PC-3 (cell line): ENCODE data around the gene AKAP6. TPM values are rescaled to one million over a fixed set of nuclear protein-coding genes. Genes with fewer than 3 reads are reported as not detected.

Experiments used
- ATAC-seq: fragments of 200-7000 bp; cut with Tn5 transposase; 2 replicates; pipeline ENCODE4 v1.9.1; 2020; ENCODE audit warnings: mild to moderate bottlenecking, moderate library complexity
- BruUV-seq: library from RNA; stranded (reverse); fragments of 400-500 nt; replicated peaks from 2 replicates; lab custom pipeline; 2021; lab: Mats Ljungman, UMichigan
- CTCF ChIA-PET: fragments of 300-600 bp; sonication (Branson Sonifier 250); formaldehyde crosslinking; loops from one replicate; lab custom pipeline; 2022; ENCODE audit warnings: antibody characterized with exemption; lab: Charles Lee
- POLR2A ChIA-PET: fragments of 300-600 bp; sonication (Branson Sonifier 250); formaldehyde crosslinking; loops from one replicate; lab custom pipeline; 2022; ENCODE audit warnings: antibody characterized with exemption; ENCODE audit not compliant: unreplicated experiment; lab: Charles Lee
- DNase-seq: peaks from one replicate; pipeline ENCODE4 v3.0.0-alpha.2; 2015
- H2AFZ ChIP-seq: fragments of 300-600 bp; sonication (generic); 2 replicates; pipeline ENCODE4 v1.6.0; 2016; ENCODE audit warnings: antibody characterized with exemption, low read length
- H3F3A ChIP-seq: fragments of 300-600 bp; sonication (generic); one replicate; pipeline ENCODE4 v1.6.0; 2017; ENCODE audit warnings: antibody characterized with exemption, low read length, control low read depth, mild to moderate bottlenecking; ENCODE audit not compliant: unreplicated experiment
- H3K27ac ChIP-seq: fragments of 300-600 bp; sonication (generic); 2 replicates; pipeline ENCODE4 v1.5.1; 2016; ENCODE audit warnings: mild to moderate bottlenecking, low read length
- H3K27me3 ChIP-seq: fragments of 300-600 bp; sonication (generic); 2 replicates; pipeline ENCODE4 v1.6.1; 2016; ENCODE audit warnings: low read length, mixed read lengths
- H3K36me3 ChIP-seq: fragments of 300-600 bp; sonication (generic); 2 replicates; pipeline ENCODE4 v1.6.1; 2016; ENCODE audit warnings: low read depth, mixed run types, low read length, mixed read lengths
- H3K4me1 ChIP-seq: fragments of 300-600 bp; sonication (generic); 2 replicates; pipeline ENCODE4 v1.5.1; 2016; ENCODE audit warnings: low read length; ENCODE audit not compliant: insufficient read depth
- H3K4me2 ChIP-seq: fragments of 300-600 bp; sonication (generic); 2 replicates; pipeline ENCODE4 v1.6.0; 2016; ENCODE audit warnings: low read length
- H3K4me3 ChIP-seq: fragments of 300-600 bp; sonication (generic); 2 replicates; pipeline ENCODE4 v1.5.1; 2016; ENCODE audit warnings: mild to moderate bottlenecking, low read length, mixed read lengths
- H3K79me2 ChIP-seq: fragments of 300-600 bp; sonication (generic); 2 replicates; pipeline ENCODE4 v1.6.1; 2017; ENCODE audit warnings: low read length, mixed read lengths
- H3K9ac ChIP-seq: fragments of 300-600 bp; sonication (generic); 2 replicates; pipeline ENCODE4 v1.6.0; 2016; ENCODE audit warnings: mild to moderate bottlenecking, low read length
- H3K9me2 ChIP-seq: fragments of 300-600 bp; sonication (generic); replicated peaks from 2 replicates; pipeline ENCODE4 v1.6.1; 2016; ENCODE audit warnings: mixed run types, low read length, mixed read lengths
- H3K9me3 ChIP-seq: fragments of 300-600 bp; sonication (generic); 2 replicates; pipeline ENCODE4 v1.6.1; 2016; ENCODE audit warnings: low read length, mixed read lengths
- H4K20me1 ChIP-seq: fragments of 300-600 bp; sonication (generic); 2 replicates; pipeline ENCODE4 v1.6.1; 2016; ENCODE audit warnings: low read length, mixed read lengths
- EZH2 ChIP-seq: fragments of 300-600 bp; sonication (generic); IDR thresholded peaks from one replicate; pipeline ENCODE4 v1.6.1; 2017; ENCODE audit warnings: antibody characterized with exemption, mild to moderate bottlenecking, low read length; ENCODE audit not compliant: unreplicated experiment
- EZH2phosphoT487 ChIP-seq: fragments of 300-600 bp; sonication (generic); IDR thresholded peaks from 2 replicates; pipeline ENCODE4 v1.6.1; 2018; ENCODE audit warnings: mild to moderate bottlenecking, antibody characterized with exemption, low read length, borderline replicate concordance
- intact Hi-C: fragments of 100-400 bp; cut with micrococcal nuclease; formaldehyde crosslinking; loops from 2 replicates; pipeline ENCODE4 v1.9.0; 2023
- total RNA-seq: library from RNA; depleted of rRNA; stranded (reverse); fragments of >200 nt; gene quantifications from 2 replicates; pipeline ENCODE4 v1.2.3, GENCODE V29; 2014
- TF ChIP-seq, protein P1 (sequence below): fragments of 300-600 bp; sonication (generic); conservative IDR thresholded peaks from 2 replicates; pipeline ENCODE4 v1.5.1; 2017; ENCODE audit warnings: antibody characterized with exemption, low read depth, mild to moderate bottlenecking, low read length

The AKAP6 gene
- total RNA-seq, 1 experiment from 2014 or later, result 1.5 TPM

DNA sequence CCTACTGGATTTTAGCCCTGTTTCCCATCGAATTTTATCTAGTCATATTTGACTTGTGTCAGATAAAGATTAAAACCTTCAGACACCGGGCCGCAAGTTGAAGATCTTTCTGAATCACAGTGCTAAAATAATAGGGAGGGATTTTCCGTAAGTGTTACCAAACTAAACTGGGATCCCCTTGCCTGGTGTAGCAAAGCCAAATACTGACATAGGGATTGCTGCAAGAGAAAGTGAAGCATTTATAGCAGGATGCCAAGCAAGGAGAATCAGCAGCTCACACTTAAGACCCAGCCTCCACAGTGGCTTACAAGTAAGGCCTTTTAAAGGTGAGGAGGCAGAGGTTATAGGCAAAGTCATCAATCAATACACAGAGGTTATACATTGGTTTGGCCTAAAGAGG lies 147.4 kb downstream of the AKAP6 start:
- ChIA-PET POLR2A (no interaction called here), CTCF (no interaction called here)
- Histone ChIP-seq H3K4me2 (no peak overlapping the region), H3K9me2 (no peaks in the 10 kb centered on the region), H3K27me3 (no peaks in the 10 kb centered on the region), H3K36me3 (no peaks in the 10 kb centered on the region), H3F3A (no peaks in the 10 kb centered on the region), H3K4me3 (no peak overlapping the region), H3K9me3 (no peaks in the 10 kb centered on the region), H3K79me2 (no peaks in the 10 kb centered on the region), H3K4me1 (peaks cover 40% of the 10 kb centered on the region), H3K27ac (no peak overlapping the region), H4K20me1 (no peaks in the 10 kb centered on the region), H3K9ac (no peak overlapping the region), H2AFZ (no peak overlapping the region)
- ATAC-seq (no peak), DNase-seq (no peak)
- TF ChIP-seq EZH2phosphoT487, result no peak
- TF ChIP-seq EZH2, result no peak
- TF ChIP-seq, protein P1, sequence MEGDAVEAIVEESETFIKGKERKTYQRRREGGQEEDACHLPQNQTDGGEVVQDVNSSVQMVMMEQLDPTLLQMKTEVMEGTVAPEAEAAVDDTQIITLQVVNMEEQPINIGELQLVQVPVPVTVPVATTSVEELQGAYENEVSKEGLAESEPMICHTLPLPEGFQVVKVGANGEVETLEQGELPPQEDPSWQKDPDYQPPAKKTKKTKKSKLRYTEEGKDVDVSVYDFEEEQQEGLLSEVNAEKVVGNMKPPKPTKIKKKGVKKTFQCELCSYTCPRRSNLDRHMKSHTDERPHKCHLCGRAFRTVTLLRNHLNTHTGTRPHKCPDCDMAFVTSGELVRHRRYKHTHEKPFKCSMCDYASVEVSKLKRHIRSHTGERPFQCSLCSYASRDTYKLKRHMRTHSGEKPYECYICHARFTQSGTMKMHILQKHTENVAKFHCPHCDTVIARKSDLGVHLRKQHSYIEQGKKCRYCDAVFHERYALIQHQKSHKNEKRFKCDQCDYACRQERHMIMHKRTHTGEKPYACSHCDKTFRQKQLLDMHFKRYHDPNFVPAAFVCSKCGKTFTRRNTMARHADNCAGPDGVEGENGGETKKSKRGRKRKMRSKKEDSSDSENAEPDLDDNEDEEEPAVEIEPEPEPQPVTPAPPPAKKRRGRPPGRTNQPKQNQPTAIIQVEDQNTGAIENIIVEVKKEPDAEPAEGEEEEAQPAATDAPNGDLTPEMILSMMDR, result no peak
- no TSS peak for BruUV-seq
- intact Hi-C loops, result no loop called here

DNA sequence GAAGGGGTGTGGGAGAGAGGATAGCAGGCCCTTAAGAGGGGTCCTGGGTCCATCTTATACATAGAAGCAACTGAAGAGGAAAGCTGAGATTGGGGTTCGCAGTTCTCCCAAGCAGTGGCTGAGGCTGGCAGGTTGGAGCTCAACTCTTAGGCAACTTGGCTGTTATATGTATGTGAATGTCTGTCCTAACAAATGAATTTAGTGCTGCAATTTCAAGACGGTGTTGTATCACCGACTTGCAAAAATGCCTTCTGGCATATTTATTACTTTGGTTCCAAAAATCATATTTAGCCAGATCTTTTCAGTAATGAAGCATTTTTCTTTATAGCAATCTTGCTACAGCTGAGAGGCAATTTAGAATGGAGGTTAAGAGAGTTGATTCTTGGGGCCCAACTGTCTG lies 148.3 kb downstream of the AKAP6 start:
- no peak overlapping the region for H3K4me3 ChIP-seq
- H3K27ac ChIP-seq, result no peak overlapping the region
- no peaks in the 10 kb centered on the region for H3K36me3 ChIP-seq
- no peaks in the 10 kb centered on the region for H3K79me2 ChIP-seq
- intact Hi-C loops, result no loop called here
- no peaks in the 10 kb centered on the region for H3K9me2 ChIP-seq
- no peaks in the 10 kb centered on the region for H3K9me3 ChIP-seq
- no peaks in the 10 kb centered on the region for H3F3A ChIP-seq
- TF ChIP-seq EZH2, result no peak
- TF ChIP-seq EZH2phosphoT487, result no peak
- TF ChIP-seq, protein P1, result no peak
- H4K20me1 ChIP-seq, result no peaks in the 10 kb centered on the region
- no peaks in the 10 kb centered on the region for H3K27me3 ChIP-seq
- BruUV-seq, result no TSS peak
- no peak overlapping the region for H3K9ac ChIP-seq
- DNase-seq (no peak), ATAC-seq (no peak)
- peaks cover 31% of the 10 kb centered on the region for H3K4me1 ChIP-seq
- H3K4me2 ChIP-seq, result no peak overlapping the region
- ChIA-PET POLR2A (interaction anchor here (0.6 kb wide), 1 partner anchor 30 kb away, joined by 4 read pairs; no protein-coding TSS in a partner anchor), CTCF (no interaction called here)
- no peak overlapping the region for H2AFZ ChIP-seq

GRCh38 chr14:32478050-32478449 lies 149.0 kb downstream of the AKAP6 start:
- ATAC-seq, result no peak
- no peak overlapping the region for H3K4me3 ChIP-seq
- POLR2A ChIA-PET, result no interaction called here
- H3K79me2 ChIP-seq, result no peaks in the 10 kb centered on the region
- H3K9ac ChIP-seq, result no peak overlapping the region
- H3F3A ChIP-seq, result no peaks in the 10 kb centered on the region
- H3K36me3 ChIP-seq, result no peaks in the 10 kb centered on the region
- H3K4me1 ChIP-seq, result peaks cover 25% of the 10 kb centered on the region
- H3K27me3 ChIP-seq, result no peaks in the 10 kb centered on the region
- no peaks in the 10 kb centered on the region for H3K9me3 ChIP-seq
- no peaks in the 10 kb centered on the region for H3K9me2 ChIP-seq
- no peak overlapping the region for H2AFZ ChIP-seq
- H4K20me1 ChIP-seq, result no peaks in the 10 kb centered on the region
- CTCF ChIA-PET, result no interaction called here
- no peak overlapping the region for H3K4me2 ChIP-seq
- BruUV-seq, result no TSS peak
- intact Hi-C loops, result no loop called here
- peak; percentile 14 for DNase-seq
- no peak overlapping the region for H3K27ac ChIP-seq
- TF ChIP-seq EZH2phosphoT487 (no peak), EZH2 (no peak)
- TF ChIP-seq, protein P1, result no peak
